ENCODE data around the gene METTL24. TPM values are rescaled to one million over a fixed set of nuclear protein-coding genes. Genes with fewer than 3 reads are reported as not detected.

The METTL24 gene
- total RNA-seq, 1 donor from 2014 or later: not detected

DNA sequence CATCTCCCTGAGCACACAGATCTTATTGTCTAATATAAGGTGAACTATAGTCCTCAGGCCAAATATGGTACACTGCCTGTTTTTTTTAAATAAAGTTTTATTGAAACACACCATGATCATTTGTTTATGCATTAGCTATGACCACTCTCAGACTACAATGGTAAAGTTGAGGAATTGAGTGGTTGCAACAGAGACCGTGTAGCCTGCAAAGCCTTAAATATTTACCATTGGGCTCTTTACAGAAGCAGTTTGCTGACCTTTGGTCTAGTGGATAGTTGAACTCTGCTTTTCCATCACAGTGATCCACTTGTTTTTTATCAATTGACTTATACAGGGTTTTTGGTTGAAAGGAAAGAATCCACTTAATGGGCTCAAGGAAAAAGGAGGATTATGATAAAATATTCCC lies 27.3 kb upstream of the METTL24 start:
- peaks cover 14% of the 10 kb centered on the region for H3K4me1 Mint-ChIP-seq (ENCODE audit: low read depth)
- H3K27me3 Mint-ChIP-seq (ENCODE audit: low read depth): peaks cover 6% of the 10 kb centered on the region
- no peaks in the 10 kb centered on the region for H3K36me3 Mint-ChIP-seq (ENCODE audit: low read depth)
- H3K4me3 Mint-ChIP-seq (ENCODE audit: low read depth): no peak overlapping the region
- H3K9me3 Mint-ChIP-seq: no peaks in the 10 kb centered on the region
- no peak for DNase-seq (ENCODE audit: low spot score)
- H3K27ac Mint-ChIP-seq: no peak overlapping the region
- intact Hi-C loops (cut with micrococcal nuclease): no loop called here

DNA sequence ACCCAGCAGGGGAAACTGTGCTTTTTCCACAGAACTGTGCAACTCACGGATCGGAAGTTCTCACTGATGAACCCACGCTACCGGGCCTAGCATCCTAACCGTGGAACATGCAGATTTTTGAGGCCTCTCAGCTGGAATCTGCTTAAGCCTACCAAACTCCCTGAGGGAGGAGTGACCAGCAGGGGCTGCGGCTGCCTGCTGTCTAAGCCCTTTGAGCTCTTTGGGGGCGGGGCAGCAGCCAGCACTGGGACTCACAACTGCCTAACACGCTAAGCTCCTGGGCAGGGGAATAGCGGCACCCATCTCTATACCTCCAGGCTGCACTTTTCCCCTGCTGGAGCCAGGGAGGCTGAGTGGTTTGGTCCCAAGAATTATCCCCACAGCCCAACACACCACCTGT lies 20.4 kb upstream of the METTL24 start:
- DNase-seq (ENCODE audit: low spot score): no peak
- H3K27me3 Mint-ChIP-seq (ENCODE audit: low read depth): peaks cover 6% of the 10 kb centered on the region
- no peak overlapping the region for H3K4me3 Mint-ChIP-seq (ENCODE audit: low read depth)
- no peaks in the 10 kb centered on the region for H3K9me3 Mint-ChIP-seq
- no peaks in the 10 kb centered on the region for H3K36me3 Mint-ChIP-seq (ENCODE audit: low read depth)
- no peaks in the 10 kb centered on the region for H3K4me1 Mint-ChIP-seq (ENCODE audit: low read depth)
- intact Hi-C loops (cut with micrococcal nuclease): no loop called here
- H3K27ac Mint-ChIP-seq: no peak overlapping the region

DNA sequence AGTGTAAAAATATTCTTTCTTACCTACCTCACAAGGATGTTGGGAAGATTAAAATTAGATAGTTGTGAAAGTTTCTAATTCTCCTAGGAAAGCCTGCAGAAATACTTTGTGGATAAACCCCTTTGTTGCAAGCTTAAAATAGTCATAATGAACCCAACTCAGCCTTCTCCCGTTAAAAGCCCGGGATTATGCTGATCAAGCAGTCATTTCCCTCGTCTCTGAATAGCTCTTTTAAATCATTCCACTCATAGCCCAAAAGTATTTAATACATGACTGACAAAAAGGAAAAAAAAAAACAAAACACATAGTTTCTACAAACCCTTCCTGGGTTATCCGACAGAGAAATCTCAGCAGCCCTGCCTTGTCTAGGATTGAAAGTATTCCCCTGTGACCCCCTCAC lies 10.9 kb upstream of the METTL24 start:
- intact Hi-C loops (cut with micrococcal nuclease): no loop called here
- H3K9me3 Mint-ChIP-seq: no peaks in the 10 kb centered on the region
- H3K4me1 Mint-ChIP-seq (ENCODE audit: low read depth): peaks cover 5% of the 10 kb centered on the region
- H3K36me3 Mint-ChIP-seq (ENCODE audit: low read depth): no peaks in the 10 kb centered on the region
- no peak for DNase-seq (ENCODE audit: low spot score)
- H3K27me3 Mint-ChIP-seq (ENCODE audit: low read depth): peaks cover 27% of the 10 kb centered on the region
- no peak overlapping the region for H3K27ac Mint-ChIP-seq
- no peak overlapping the region for H3K4me3 Mint-ChIP-seq (ENCODE audit: low read depth)

DNA sequence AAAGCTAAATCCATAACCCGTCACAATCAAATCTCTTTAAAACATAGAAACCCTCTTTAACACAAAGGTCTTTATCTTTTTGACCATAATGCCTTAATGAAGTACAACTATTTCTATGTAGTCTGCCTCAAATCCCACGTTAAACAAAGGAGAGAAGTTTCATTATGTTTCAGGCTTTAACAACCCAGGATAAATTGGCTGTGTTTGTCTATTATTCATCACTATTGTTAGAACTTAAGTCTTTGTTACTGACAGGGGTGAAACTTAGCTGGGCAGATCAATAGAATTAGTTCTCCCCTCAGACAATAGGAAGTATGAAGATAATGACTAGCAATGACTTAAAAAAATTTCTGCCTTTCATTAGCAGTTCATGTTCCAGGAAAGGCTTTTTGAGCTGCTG lies 10.1 kb upstream of the METTL24 start:
- peaks cover 5% of the 10 kb centered on the region for H3K4me1 Mint-ChIP-seq (ENCODE audit: low read depth)
- no peak overlapping the region for H3K27ac Mint-ChIP-seq
- no peak overlapping the region for H3K4me3 Mint-ChIP-seq (ENCODE audit: low read depth)
- H3K27me3 Mint-ChIP-seq (ENCODE audit: low read depth): peaks cover 30% of the 10 kb centered on the region
- intact Hi-C loops (cut with micrococcal nuclease): no loop called here
- no peaks in the 10 kb centered on the region for H3K9me3 Mint-ChIP-seq
- no peak for DNase-seq (ENCODE audit: low spot score)
- no peaks in the 10 kb centered on the region for H3K36me3 Mint-ChIP-seq (ENCODE audit: low read depth)

DNA sequence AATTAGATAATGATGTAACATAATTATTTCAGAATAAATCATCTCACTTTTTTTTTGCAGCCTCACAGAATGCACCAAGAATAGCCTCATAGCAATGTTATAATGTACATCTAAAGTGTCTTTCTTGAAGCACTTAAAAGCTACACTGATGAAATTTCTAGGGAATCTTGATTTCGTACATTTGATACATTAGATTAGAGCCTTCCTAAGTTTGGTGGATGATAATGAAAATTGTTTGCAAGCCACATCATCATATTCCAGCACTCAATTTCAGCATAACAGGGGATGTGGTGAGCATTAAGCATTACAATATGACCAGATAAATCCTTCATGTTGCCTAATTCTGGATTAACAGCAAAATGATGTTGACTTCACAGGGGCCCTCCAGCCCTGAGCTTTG lies 9.7 kb upstream of the METTL24 start:
- Mint-ChIP-seq H3K4me1 (ENCODE audit: low read depth) (peaks cover 5% of the 10 kb centered on the region), H3K9me3 (no peaks in the 10 kb centered on the region), H3K27me3 (ENCODE audit: low read depth) (peaks cover 30% of the 10 kb centered on the region)

DNA sequence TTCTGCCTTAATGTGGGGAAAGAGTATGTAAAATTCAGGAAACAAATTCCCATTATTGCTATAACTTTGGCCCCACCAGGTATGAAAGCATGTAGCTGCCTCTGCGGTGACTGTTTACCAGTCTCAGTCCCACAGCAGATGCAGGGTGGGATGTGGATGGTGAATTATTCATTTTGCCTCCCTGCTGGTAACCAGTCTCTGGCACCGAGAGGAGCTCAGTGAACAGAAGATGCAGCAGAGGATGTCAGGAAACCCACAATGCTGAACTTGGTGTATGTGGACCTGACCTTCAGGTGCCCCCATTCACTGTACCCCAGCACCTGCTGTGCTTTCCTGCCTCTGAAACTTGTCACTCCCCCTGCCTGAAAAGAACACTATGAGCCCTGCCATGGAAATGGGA lies 8.8 kb upstream of the METTL24 start:
- no peak overlapping the region for H3K4me3 Mint-ChIP-seq (ENCODE audit: low read depth)
- H3K27ac Mint-ChIP-seq: no peak overlapping the region
- H3K9me3 Mint-ChIP-seq: no peaks in the 10 kb centered on the region
- intact Hi-C loops (cut with micrococcal nuclease): no loop called here
- peaks cover 32% of the 10 kb centered on the region for H3K27me3 Mint-ChIP-seq (ENCODE audit: low read depth)
- no peaks in the 10 kb centered on the region for H3K36me3 Mint-ChIP-seq (ENCODE audit: low read depth)
- no peak for DNase-seq (ENCODE audit: low spot score)
- peaks cover 5% of the 10 kb centered on the region for H3K4me1 Mint-ChIP-seq (ENCODE audit: low read depth)

More for the DNA sequence above, 9.7 kb upstream of the METTL24 start:
- H3K4me3 Mint-ChIP-seq (ENCODE audit: low read depth): no peak overlapping the region
- intact Hi-C loops (cut with micrococcal nuclease): no loop called here
- H3K27ac Mint-ChIP-seq: no peak overlapping the region
- no peaks in the 10 kb centered on the region for H3K36me3 Mint-ChIP-seq (ENCODE audit: low read depth)
- no peak for DNase-seq (ENCODE audit: low spot score)

DNA sequence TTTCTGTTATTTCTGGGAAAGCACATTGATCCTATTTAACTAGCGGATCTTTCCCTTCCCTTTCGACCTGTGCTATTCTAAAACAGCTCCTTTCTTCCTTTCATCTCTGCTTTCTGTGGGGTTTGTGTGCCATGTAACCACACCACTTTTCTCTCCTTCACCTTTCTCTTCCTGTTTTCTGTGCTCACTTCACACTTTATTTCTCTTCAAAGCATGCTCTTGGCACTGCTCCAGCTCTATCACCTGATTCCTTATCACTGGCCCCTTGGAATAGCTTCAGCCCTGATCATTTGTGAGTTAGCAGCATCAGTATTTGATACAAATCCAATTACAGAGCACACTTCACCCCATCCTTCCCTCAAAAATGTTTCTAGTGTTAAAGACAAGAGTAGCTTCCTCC lies 8.1 kb upstream of the METTL24 start:
- no peaks in the 10 kb centered on the region for H3K9me3 Mint-ChIP-seq
- H3K4me3 Mint-ChIP-seq (ENCODE audit: low read depth): no peak overlapping the region
- no peaks in the 10 kb centered on the region for H3K36me3 Mint-ChIP-seq (ENCODE audit: low read depth)
- intact Hi-C loops (cut with micrococcal nuclease): no loop called here
- H3K4me1 Mint-ChIP-seq (ENCODE audit: low read depth): peaks cover 5% of the 10 kb centered on the region
- no peak for DNase-seq (ENCODE audit: low spot score)
- no peak overlapping the region for H3K27ac Mint-ChIP-seq
- H3K27me3 Mint-ChIP-seq (ENCODE audit: low read depth): peaks cover 32% of the 10 kb centered on the region

DNA sequence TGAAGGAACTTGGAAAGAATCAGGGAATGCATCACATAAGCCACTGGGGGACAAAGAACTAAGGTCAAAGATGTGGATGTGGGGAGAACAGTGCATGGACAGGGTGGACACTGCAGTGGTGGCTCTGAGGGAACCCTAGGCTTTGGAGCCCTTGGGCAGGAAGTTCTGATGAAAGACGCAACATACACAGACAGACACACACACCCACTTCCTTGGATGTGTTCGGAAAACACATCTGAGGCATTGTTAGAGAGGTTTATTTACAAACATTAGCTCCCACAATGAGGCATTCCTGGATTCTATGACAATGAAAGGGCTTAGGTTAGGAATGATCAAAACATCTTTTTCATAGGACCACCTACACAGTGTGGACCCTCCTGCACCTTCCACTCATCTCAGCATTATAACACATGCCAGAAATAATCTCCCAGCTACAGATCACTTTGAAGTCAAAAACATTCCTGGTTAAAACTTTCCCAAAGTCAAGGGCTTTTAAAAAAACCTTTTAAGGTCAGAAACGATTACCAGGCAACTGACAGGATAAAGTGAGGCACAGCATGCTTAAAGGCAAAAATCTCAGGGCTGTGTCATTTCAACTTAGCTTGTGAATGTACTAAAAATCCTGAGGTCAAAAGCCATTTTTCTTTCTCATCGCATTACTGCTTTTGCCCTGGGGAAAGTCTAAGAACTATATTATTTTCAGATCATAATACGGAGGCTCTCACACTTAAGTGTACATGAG lies 6.4 kb upstream of the METTL24 start:
- Mint-ChIP-seq H3K4me1 (ENCODE audit: low read depth) (peaks cover 5% of the 10 kb centered on the region), H3K27me3 (ENCODE audit: low read depth) (peaks cover 42% of the 10 kb centered on the region), H3K27ac (no peak overlapping the region), H3K4me3 (ENCODE audit: low read depth) (no peak overlapping the region), H3K36me3 (ENCODE audit: low read depth) (no peaks in the 10 kb centered on the region), H3K9me3 (no peaks in the 10 kb centered on the region)
- intact Hi-C loops (cut with micrococcal nuclease): no loop called here
- DNase-seq (ENCODE audit: low spot score): no peak

DNA sequence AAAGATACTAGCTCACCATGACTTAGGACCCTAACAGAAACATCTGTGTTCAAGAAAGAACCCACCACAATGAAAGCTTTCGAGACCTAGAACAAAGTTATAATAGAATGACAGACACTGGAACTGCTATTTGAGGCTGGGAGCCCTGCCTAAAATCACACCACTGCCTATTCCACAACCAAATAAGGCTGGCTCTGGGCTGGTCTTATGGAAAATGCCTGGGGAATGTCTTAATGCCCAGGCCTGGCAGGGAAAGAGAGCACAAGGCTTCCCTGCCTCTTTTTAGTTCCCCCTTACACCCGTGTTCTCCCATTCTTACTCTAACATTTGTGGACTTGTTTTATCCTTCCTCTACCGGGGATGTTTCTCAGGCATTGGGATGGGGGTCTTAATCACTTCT lies 5.6 kb upstream of the METTL24 start:
- H3K4me1 Mint-ChIP-seq (ENCODE audit: low read depth): peaks cover 5% of the 10 kb centered on the region
- H3K9me3 Mint-ChIP-seq: no peaks in the 10 kb centered on the region
- DNase-seq (ENCODE audit: low spot score): no peak
- intact Hi-C loops (cut with micrococcal nuclease): no loop called here
- peaks cover 45% of the 10 kb centered on the region for H3K27me3 Mint-ChIP-seq (ENCODE audit: low read depth)
- no peak overlapping the region for H3K4me3 Mint-ChIP-seq (ENCODE audit: low read depth)
- H3K27ac Mint-ChIP-seq: no peak overlapping the region
- H3K36me3 Mint-ChIP-seq (ENCODE audit: low read depth): no peaks in the 10 kb centered on the region

DNA sequence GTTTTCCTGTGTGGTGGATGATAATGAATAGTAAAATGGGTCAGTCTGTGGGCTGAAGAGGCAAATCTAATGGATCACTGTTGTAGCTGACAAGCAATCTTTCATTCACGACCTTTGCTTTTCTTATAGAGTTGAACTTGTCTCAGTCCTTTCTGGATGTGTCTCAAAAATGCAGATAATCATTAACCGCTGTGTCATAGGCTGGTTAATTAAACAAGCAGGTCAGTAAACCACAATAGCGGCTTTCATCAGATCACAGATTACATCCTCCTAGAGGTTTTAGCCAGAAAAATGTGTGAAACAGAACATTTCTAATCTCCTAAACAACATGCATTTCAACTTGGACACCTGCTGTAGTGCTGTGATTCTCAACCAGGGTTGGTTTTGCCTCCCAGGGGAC lies 2.5 kb upstream of the METTL24 start:
- intact Hi-C loops (cut with micrococcal nuclease): no loop called here
- Mint-ChIP-seq H3K9me3 (no peaks in the 10 kb centered on the region), H3K36me3 (ENCODE audit: low read depth) (no peaks in the 10 kb centered on the region), H3K27ac (no peak overlapping the region), H3K4me1 (ENCODE audit: low read depth) (peaks cover 4% of the 10 kb centered on the region), H3K27me3 (ENCODE audit: low read depth) (peaks cover 64% of the 10 kb centered on the region), H3K4me3 (ENCODE audit: low read depth) (no peak overlapping the region)
- DNase-seq (ENCODE audit: low spot score): no peak

DNA sequence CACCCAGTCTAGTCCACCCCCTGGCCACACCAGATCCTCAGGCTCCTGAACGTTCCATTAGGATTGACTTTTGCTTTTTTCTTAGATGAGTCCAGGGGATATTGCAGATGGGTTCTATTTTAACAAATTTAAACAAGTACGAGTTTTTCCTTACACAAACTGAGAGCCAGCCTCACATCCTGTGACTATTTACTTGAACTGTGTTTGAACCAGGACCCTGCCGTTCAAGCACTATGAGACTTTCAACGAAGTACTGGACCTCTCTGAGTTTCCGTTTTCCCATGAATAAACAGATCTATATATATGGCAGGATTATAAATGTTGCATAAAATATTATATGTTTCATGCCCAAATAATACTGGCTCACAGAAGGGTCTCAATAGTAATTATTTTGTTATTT lies 1.4 kb upstream of the METTL24 start:
- Mint-ChIP-seq H3K4me3 (ENCODE audit: low read depth) (no peak overlapping the region), H3K36me3 (ENCODE audit: low read depth) (no peaks in the 10 kb centered on the region), H3K27ac (no peak overlapping the region), H3K27me3 (ENCODE audit: low read depth) (peaks cover 68% of the 10 kb centered on the region), H3K9me3 (no peaks in the 10 kb centered on the region), H3K4me1 (ENCODE audit: low read depth) (peaks cover 4% of the 10 kb centered on the region)
- intact Hi-C loops (cut with micrococcal nuclease): loop anchor here (10.0 kb wide), 1 partner anchor 285 kb away; no protein-coding TSS in a partner anchor
- no peak for DNase-seq (ENCODE audit: low spot score)

DNA sequence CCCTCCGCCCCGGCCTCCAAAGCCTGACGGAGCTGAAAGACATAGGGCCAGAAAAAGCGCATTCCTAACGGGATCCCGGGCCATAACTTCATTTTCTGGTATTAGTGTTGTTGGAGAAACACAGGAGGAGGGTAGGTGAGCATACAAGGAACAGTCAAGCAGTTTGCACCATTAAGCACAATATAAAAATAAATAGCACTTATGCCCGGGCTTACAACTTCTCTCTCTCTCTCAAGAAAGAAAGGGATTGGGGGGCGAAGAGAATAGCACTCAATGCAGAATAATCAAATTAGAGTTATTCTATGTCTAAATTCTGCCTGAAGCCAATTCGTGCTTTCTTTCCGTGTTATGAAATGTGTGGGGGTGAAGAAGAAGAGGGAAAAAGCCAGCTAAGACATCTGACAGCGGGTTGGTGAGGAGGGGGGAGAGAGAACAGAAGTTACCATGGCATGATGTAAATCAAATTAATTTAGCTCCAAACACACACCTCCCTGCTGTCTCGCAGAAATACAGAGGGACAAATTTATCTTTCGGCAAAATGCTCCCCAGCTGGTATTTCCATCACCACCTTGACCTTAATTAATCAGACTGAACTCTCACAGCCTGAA lies 508 bp upstream of the METTL24 start:
- DNase-seq (ENCODE audit: low spot score): no peak
- H3K27ac Mint-ChIP-seq: no peak overlapping the region
- no peaks in the 10 kb centered on the region for H3K36me3 Mint-ChIP-seq (ENCODE audit: low read depth)
- intact Hi-C loops (cut with micrococcal nuclease): loop anchor here (10.0 kb wide), 1 partner anchor 284 kb away; no protein-coding TSS in a partner anchor
- peaks cover 74% of the 10 kb centered on the region for H3K27me3 Mint-ChIP-seq (ENCODE audit: low read depth)
- H3K4me3 Mint-ChIP-seq (ENCODE audit: low read depth): no peak overlapping the region
- H3K9me3 Mint-ChIP-seq: no peaks in the 10 kb centered on the region
- peaks cover 4% of the 10 kb centered on the region for H3K4me1 Mint-ChIP-seq (ENCODE audit: low read depth)

DNA sequence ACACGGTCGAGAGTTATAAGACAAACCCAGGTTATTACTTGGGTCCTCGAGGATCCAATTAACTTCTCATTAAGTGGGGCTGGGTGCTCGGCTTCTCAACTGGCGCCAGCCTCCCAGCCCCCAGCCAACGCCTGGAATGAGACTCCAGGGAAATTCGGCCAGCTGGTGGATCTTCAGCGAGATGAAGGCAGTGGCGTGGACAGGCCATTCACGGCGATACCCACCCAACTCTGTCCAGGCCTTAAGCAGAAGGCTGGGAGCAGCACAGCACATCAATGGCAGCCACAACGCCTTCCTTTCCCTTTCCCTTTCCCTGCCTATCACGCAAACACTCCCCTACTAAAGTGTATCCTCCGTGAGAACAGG lies 868 bp downstream of the METTL24 start:
- Mint-ChIP-seq H3K9me3 (no peaks in the 10 kb centered on the region), H3K4me1 (ENCODE audit: low read depth) (peaks cover 4% of the 10 kb centered on the region), H3K27ac (no peak overlapping the region), H3K4me3 (ENCODE audit: low read depth) (peak overlapping the region; percentile 68), H3K36me3 (ENCODE audit: low read depth) (no peaks in the 10 kb centered on the region), H3K27me3 (ENCODE audit: low read depth) (peaks cover 72% of the 10 kb centered on the region)
- intact Hi-C loops (cut with micrococcal nuclease): loop anchor here (10.0 kb wide), 1 partner anchor 282 kb away; no protein-coding TSS in a partner anchor
- DNase-seq (ENCODE audit: low spot score): no peak
